HG03457 (cell line): ENCODE measurements around the gene TLL1.

ENCODE experiments used
- ATAC-seq: cut with Tn5 transposase; IDR thresholded peaks from one replicate; pipeline ENCODE4 v1.9.1; 2021; ENCODE audit warnings: moderate number of reproducible peaks; ENCODE audit not compliant: unreplicated experiment

The TLL1 gene

DNA sequence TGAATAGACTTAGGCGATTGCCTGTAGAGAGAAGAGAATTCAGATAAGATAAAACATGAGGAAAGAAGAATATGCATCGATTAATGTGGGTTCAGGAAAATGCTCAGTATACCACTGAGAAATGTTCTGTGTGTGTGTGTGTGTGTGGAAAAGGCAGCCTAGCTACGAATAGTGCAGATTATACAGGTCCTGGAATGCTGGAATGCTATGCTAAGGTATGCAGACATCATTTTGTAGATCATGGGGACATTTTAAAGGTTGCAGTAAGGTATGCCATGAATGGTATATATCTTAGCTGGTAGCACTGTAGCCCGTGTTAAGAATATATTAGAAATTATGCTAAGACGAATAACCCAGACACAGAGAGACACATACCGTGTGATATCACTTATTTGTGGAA lies 267.9 kb downstream of the TLL1 start:
- no peak for ATAC-seq

GRCh38 chr4:166143227-166143626 lies 270.2 kb downstream of the TLL1 start:
- ATAC-seq, result no peak

DNA sequence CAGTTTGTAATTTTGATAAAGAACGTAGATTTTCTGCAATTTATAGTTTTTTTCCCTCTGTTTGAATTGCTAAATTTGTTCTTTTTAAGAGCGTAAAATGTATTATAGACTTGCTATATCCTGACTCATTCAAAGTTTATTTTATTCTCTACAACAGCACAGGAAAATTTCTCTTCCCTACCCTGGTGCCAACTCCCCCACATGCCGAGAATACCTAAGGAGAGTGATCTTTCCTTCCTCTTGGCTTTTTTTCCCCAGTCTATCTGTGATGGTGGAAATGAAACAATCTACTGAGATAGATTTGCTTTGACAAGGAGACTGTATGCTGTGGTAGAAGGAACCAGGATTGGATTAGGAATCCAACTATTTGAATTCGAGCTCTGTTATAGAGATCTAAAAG lies 271.6 kb downstream of the TLL1 start:
- ATAC-seq, result no peak

DNA sequence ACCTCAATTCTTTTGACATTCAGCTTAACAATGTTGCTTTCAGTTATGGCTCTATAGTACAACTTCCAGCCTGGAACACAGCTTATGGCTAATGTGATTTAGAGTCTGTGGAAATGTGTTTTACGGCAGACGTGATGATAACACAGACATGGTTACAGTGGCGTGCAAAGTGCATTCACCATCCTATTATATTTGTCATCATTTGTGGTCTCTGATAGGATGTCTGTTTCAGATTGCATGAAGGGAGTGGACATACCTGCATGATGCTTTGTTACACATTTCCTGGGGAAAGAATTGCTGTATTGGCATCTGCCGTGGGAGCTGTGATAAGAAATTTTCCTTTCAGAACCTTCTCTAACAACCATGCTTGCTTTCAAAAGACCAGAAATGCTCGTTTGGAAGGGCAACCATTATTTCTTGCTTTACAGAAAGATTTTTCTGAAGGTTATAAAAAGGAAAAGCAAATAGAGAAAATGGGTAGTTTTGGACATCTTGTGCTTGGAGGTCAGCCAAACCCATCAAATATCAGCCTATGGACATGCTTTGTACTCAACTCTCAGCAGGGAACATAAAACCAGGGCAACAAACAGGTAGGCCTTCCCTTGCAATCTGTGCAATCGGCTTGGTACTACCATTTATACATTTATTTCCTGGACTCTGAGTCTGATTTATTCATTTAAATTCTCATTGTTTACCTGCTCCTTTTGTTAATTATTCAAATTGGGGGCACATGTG lies 273.9 kb downstream of the TLL1 start:
- ATAC-seq, result no peak
